Panc1 (cell line): ENCODE results near the gene CD99. TPM values are rescaled to one million over a fixed set of nuclear protein-coding genes. Genes with fewer than 3 reads are reported as not detected.

Experiments
- ATAC-seq: fragments of 200-7000 bp; cut with Tn5 transposase; 2 replicates; pipeline ENCODE4 v1.9.1; 2020; ENCODE audit warnings: mild to moderate bottlenecking, moderate library complexity
- BruUV-seq: library from RNA; stranded (reverse); fragments of 400-500 nt; replicated peaks from 2 replicates; lab custom pipeline; 2021; lab: Mats Ljungman, UMichigan
- CTCF ChIA-PET: fragments of 300-600 bp; sonication (Branson Sonifier 250); formaldehyde crosslinking; loops from one replicate; lab custom pipeline; 2022; ENCODE audit warnings: antibody characterized with exemption; lab: Charles Lee
- POLR2A ChIA-PET: fragments of 300-600 bp; sonication (Branson Sonifier 250); formaldehyde crosslinking; loops from one replicate; lab custom pipeline; 2022; ENCODE audit warnings: antibody characterized with exemption; lab: Charles Lee
- DNase-seq: peaks from one replicate; pipeline ENCODE4 v3.0.0-alpha.2; 2010; ENCODE audit warnings: low read depth, low spot score
- H3K27ac ChIP-seq: 2 replicates; pipeline ENCODE4 v1.5.1; 2011; ENCODE audit warnings: mild to moderate bottlenecking, low read length, inconsistent platforms
- H3K27me3 ChIP-seq: fragments of 200-500 bp; sonication (Bioruptor generic); 2 replicates; pipeline ENCODE4 v1.6.0; 2014; ENCODE audit warnings: low read length, inconsistent platforms; ENCODE audit not compliant: control insufficient read depth, insufficient read depth
- H3K36me3 ChIP-seq: fragments of 200-500 bp; sonication (Bioruptor generic); 2 replicates; pipeline ENCODE4 v1.5.1; 2014; ENCODE audit warnings: inconsistent platforms, mild to moderate bottlenecking, low read length, moderate library complexity; ENCODE audit not compliant: control insufficient read depth, insufficient read depth
- H3K4me1 ChIP-seq: 2 replicates; pipeline ENCODE4 v1.5.1; 2011; ENCODE audit warnings: inconsistent platforms, mild to moderate bottlenecking, low read length, moderate library complexity; ENCODE audit not compliant: control insufficient read depth, insufficient read depth
- H3K4me3 ChIP-seq, 2 experiments: 2 replicates each; pipeline ENCODE4 v1.5.1; 2011 to 2012; ENCODE audit warnings: low read depth in 2 of 2, low read length in 2 of 2, mild to moderate bottlenecking in 2 of 2, inconsistent platforms in 1 of 2, moderate library complexity in 1 of 2
- H3K9me3 ChIP-seq: fragments of 200-500 bp; sonication (Bioruptor generic); 2 replicates; pipeline ENCODE4 v1.5.1; 2014; ENCODE audit warnings: low read depth, mild to moderate bottlenecking, inconsistent platforms, low read length, moderate library complexity; ENCODE audit not compliant: control insufficient read depth, insufficient read depth
- CTCF ChIP-seq: fragments of 450-650 bp; IDR thresholded peaks from 2 replicates; pipeline ENCODE4 v1.5.1; 2017; ENCODE audit warnings: mild to moderate bottlenecking
- POLR2AphosphoS5 ChIP-seq: IDR thresholded peaks from 2 replicates; pipeline ENCODE4 v1.6.1; 2012; ENCODE audit warnings: mild to moderate bottlenecking, low read depth, low read length, moderate library complexity
- REST ChIP-seq, 2 experiments: IDR thresholded peaks; 2 replicates each; pipeline ENCODE4 v1.6.1; 2011 to 2012; ENCODE audit warnings: low read depth in 2 of 2, control low read depth in 1 of 2, low read length in 1 of 2, mild to moderate bottlenecking in 1 of 2, moderate library complexity in 1 of 2; ENCODE audit not compliant: insufficient read depth in 1 of 2
- SIN3A ChIP-seq: IDR thresholded peaks from 2 replicates; pipeline ENCODE4 v1.6.1; 2012; ENCODE audit warnings: low read depth, mild to moderate bottlenecking, low read length, moderate library complexity, borderline replicate concordance; ENCODE audit not compliant: insufficient read depth
- TCF7L2 ChIP-seq: IDR thresholded peaks from 2 replicates; pipeline ENCODE4 v1.6.1; 2011; ENCODE audit warnings: mild to moderate bottlenecking, low read depth, low read length, inconsistent platforms
- in situ Hi-C: cut with HindIII; loops from 2 replicates; pipeline ENCODE4 v1.10.0; 2016; ENCODE audit warnings: low sequenced_read_pairs, low pct_unique_long_range_greater_than_20kb
- intact Hi-C: fragments of 100-400 bp; cut with micrococcal nuclease; formaldehyde crosslinking; loops from one replicate; pipeline ENCODE4 v1.10.0; 2022; ENCODE audit not compliant: unreplicated experiment
- total RNA-seq: library from RNA; stranded (reverse); gene quantifications from one replicate; pipeline ENCODE4 v1.2.1, GENCODE V29; 2021; ENCODE audit not compliant: unreplicated experiment

The CD99 gene
- total RNA-seq, 1 experiment from 2014 or later = 67.6 TPM

- BruUV-seq = no TSS peak
- no peak for TF ChIP-seq CTCF
- TF ChIP-seq SIN3A = no peak
- no peak for TF ChIP-seq POLR2AphosphoS5
- no peak for TF ChIP-seq TCF7L2
- TF ChIP-seq REST (IDR thresholded peaks at IDR 0.05; ENCODE audit: insufficient read depth in 1 of 2, low read depth in 2 of 2, low read length in 1 of 2) = no peak
- Histone ChIP-seq H3K4me3 (no peak overlapping the region), H3K36me3 (no peaks in the 10 kb centered on the region), H3K27ac (no peak overlapping the region), H3K27me3 (no peaks in the 10 kb centered on the region), H3K4me1 (no peaks in the 10 kb centered on the region), H3K9me3 (no peaks in the 10 kb centered on the region)
- intact Hi-C loops = no loop called here
- ChIA-PET CTCF (no interaction called here), POLR2A (no interaction called here)
- peak; percentile 50 for DNase-seq
- in situ Hi-C loops = no loop called here
- ATAC-seq = peak; percentile 63
Measured at GRCh38 chrX:2707334-2707760, 16.3 kb downstream of the CD99 start.

GRCh38 chrX:2708021-2708420 lies 16.9 kb downstream of the CD99 start:
- intact Hi-C loops = no loop called here
- DNase-seq = no peak

More at GRCh38 chrX:2708021-2708420, 16.9 kb downstream of the CD99 start:
- CTCF ChIA-PET = no interaction called here
- no peak overlapping the region for H3K27ac ChIP-seq
- H3K36me3 ChIP-seq = no peaks in the 10 kb centered on the region
- in situ Hi-C loops = no loop called here
- BruUV-seq = no TSS peak
- no peak for ATAC-seq
- TF ChIP-seq TCF7L2 (no peak), SIN3A (no peak), CTCF (no peak), POLR2AphosphoS5 (no peak), REST (IDR thresholded peaks at IDR 0.05; ENCODE audit: insufficient read depth in 1 of 2, low read depth in 2 of 2, low read length in 1 of 2) (no peak)
- no peak overlapping the region for H3K4me3 ChIP-seq
- no peaks in the 10 kb centered on the region for H3K4me1 ChIP-seq
- POLR2A ChIA-PET = no interaction called here
- no peaks in the 10 kb centered on the region for H3K27me3 ChIP-seq
- no peaks in the 10 kb centered on the region for H3K9me3 ChIP-seq
